Lung (tissue), 12 donors: ENCODE measurements around the gene DNLZ. TPM values are rescaled to one million over a fixed set of nuclear protein-coding genes. Genes with fewer than 3 reads are reported as not detected.

ENCODE experiments used
- ATAC-seq: fragments of 200-7000 bp; cut with Tn5 transposase; one replicate; pipeline ENCODE4 v1.9.1; 2020; ENCODE audit warnings: moderate number of reproducible peaks; ENCODE audit not compliant: insufficient read depth, low FRiP score
- DNase-seq, 3 donors: peaks; one replicate each; pipeline ENCODE4 v3.0.0-alpha.2; 2013 to 2017
- H3K27ac ChIP-seq, 2 donors: one replicate each; pipeline ENCODE4 v1.5.1; 2013; ENCODE audit warnings: mild to moderate bottlenecking in 2 of 2, moderate library complexity in 2 of 2, control low read depth in 1 of 2, inconsistent platforms in 1 of 2, low read depth in 1 of 2, low read length in 1 of 2
- H3K27me3 ChIP-seq, 3 donors: one replicate each; pipeline ENCODE4 v1.5.1; 2013; ENCODE audit warnings: low read length in 2 of 3; ENCODE audit not compliant: control insufficient read depth in 3 of 3, insufficient read depth in 3 of 3
- H3K36me3 ChIP-seq, 4 donors: one replicate each; pipeline ENCODE4 v1.5.1; 2013; ENCODE audit warnings: low read length in 4 of 4, mild to moderate bottlenecking in 1 of 4, moderate library complexity in 1 of 4; ENCODE audit not compliant: control insufficient read depth in 4 of 4, insufficient read depth in 4 of 4
- H3K4me1 ChIP-seq, 5 donors: one replicate each; pipeline ENCODE4 v1.5.1; 2013; ENCODE audit warnings: low read length in 5 of 5, mild to moderate bottlenecking in 2 of 5, moderate library complexity in 1 of 5; ENCODE audit not compliant: control insufficient read depth in 5 of 5, insufficient read depth in 5 of 5
- H3K4me3 ChIP-seq: one replicate; pipeline ENCODE4 v1.5.1; 2013; ENCODE audit warnings: mild to moderate bottlenecking, control low read depth, moderate library complexity
- H3K9ac ChIP-seq, 2 donors: one replicate each; pipeline ENCODE4 v1.5.1; 2013; ENCODE audit warnings: low read length in 2 of 2, control low read depth in 1 of 2; ENCODE audit not compliant: insufficient read depth in 1 of 2
- H3K9me3 ChIP-seq, 4 donors: one replicate each; pipeline ENCODE4 v1.5.1; 2013; ENCODE audit warnings: low read length in 3 of 4, mild to moderate bottlenecking in 1 of 4, moderate library complexity in 1 of 4; ENCODE audit not compliant: control insufficient read depth in 4 of 4, insufficient read depth in 3 of 4
- CTCF ChIP-seq: IDR thresholded peaks from 2 replicates; pipeline ENCODE4 v1.5.1; 2012; ENCODE audit warnings: mild to moderate bottlenecking; ENCODE audit errors: control extremely low read depth, extremely low read depth
- WGBS, 2 donors: extraction: QIAGEN DNeasy Blood & Tissue Kit; methylation state at CpG; one replicate each; pipeline ENCODE4 v1.1.7; 2013; 5-methylcytosine and 5-hydroxymethylcytosine counted together
- polyA plus RNA-seq, 2 donors: library from polyadenylated mRNA; stranded (reverse); fragments of 200-250 nt; gene quantifications; one replicate each; pipeline ENCODE4 v1.2.1, GENCODE V29; 2013
- total RNA-seq, 2 donors: library from RNA; depleted of rRNA in 1 of 2; stranded (reverse); fragments of >200 nt in 1 of 2; gene quantifications; one replicate each; pipeline ENCODE4 v1.2.1, GENCODE V29; 2014 to 2021
- donor health status: control.
- donor health status: control.
- donor health status: Bipolar disorder and iron deficiency.
- donor health status: healthy.
- donor health status: DM: yes; HTN: yes; CAD: no.

Gene DNLZ
- total and polyA plus RNA-seq, 4 donors: 7.7 to 34.3 (median 16.8) TPM

GRCh38 chr9:136383436-136383835, 19.9 kb upstream of the DNLZ start:
- ATAC-seq (no peak), DNase-seq (no peak)
- no peak overlapping the region for H3K9ac ChIP-seq
- no peaks in the 10 kb centered on the region for H3K27me3 ChIP-seq
- H3K27ac ChIP-seq: no peak overlapping the region
- H3K9me3 ChIP-seq: no peaks in the 10 kb centered on the region
- peaks cover 3 to 72% (median 17%) of the 10 kb centered on the region in 4 donors for H3K36me3 ChIP-seq
- H3K4me1 ChIP-seq: no peaks in the 10 kb centered on the region
- TF ChIP-seq CTCF: no peak
- WGBS, 2 donors: 97 to 98% methylated on average over 20 of the region's 20 CpGs
- H3K4me3 ChIP-seq: no peak overlapping the region

- ATAC-seq (no peak), DNase-seq (no peak)
- TF ChIP-seq CTCF: no peak
These were observed 18.5 kb upstream of the DNLZ start for GRCh38 chr9:136381966-136382513.

GRCh38 chr9:136381311-136381710, 17.8 kb upstream of the DNLZ start:
- TF ChIP-seq CTCF: no peak
- H3K9ac ChIP-seq: no peak overlapping the region
- H3K27me3 ChIP-seq: no peaks in the 10 kb centered on the region
- 94 to 97% methylated on average over 9 of the region's 9 CpGs for WGBS, 2 donors
- H3K4me1 ChIP-seq: peaks cover 0 to 3% (median 0%) of the 10 kb centered on the region in 5 donors
- no peak for DNase-seq
- no peak overlapping the region for H3K4me3 ChIP-seq
- ATAC-seq: no peak
- H3K9me3 ChIP-seq: no peaks in the 10 kb centered on the region
- H3K27ac ChIP-seq: no peak overlapping the region
- peaks cover 3 to 63% (median 18%) of the 10 kb centered on the region in 4 donors for H3K36me3 ChIP-seq

More at GRCh38 chr9:136381966-136382513, 18.5 kb upstream of the DNLZ start:
- WGBS, 2 donors: 93 to 98% methylated on average over 25 of the region's 25 CpGs
- H3K36me3 ChIP-seq: peaks cover 3 to 64% (median 18%) of the 10 kb centered on the region in 4 donors
- H3K27ac ChIP-seq: no peak overlapping the region
- H3K27me3 ChIP-seq: no peaks in the 10 kb centered on the region
- H3K4me3 ChIP-seq: no peak overlapping the region
- no peaks in the 10 kb centered on the region for H3K4me1 ChIP-seq
- no peak overlapping the region for H3K9ac ChIP-seq
- H3K9me3 ChIP-seq: no peaks in the 10 kb centered on the region

GRCh38 chr9:136380381-136380780, 16.8 kb upstream of the DNLZ start:
- Histone ChIP-seq H3K36me3 (peaks cover 3 to 63% (median 14%) of the 10 kb centered on the region in 4 donors), H3K27me3 (no peaks in the 10 kb centered on the region), H3K9me3 (no peaks in the 10 kb centered on the region), H3K9ac (no peak overlapping the region), H3K27ac (no peak overlapping the region), H3K4me1 (peaks cover 0 to 3% (median 0%) of the 10 kb centered on the region in 5 donors), H3K4me3 (no peak overlapping the region)
- DNase-seq: no peak
- WGBS, 2 donors: 95% methylated on average over 17 of the region's 17 CpGs
- TF ChIP-seq CTCF: no peak
- ATAC-seq: no peak
